GM13977 (cell line): ENCODE results near the gene UNC13B.

Experiments used
- DNase-seq: peaks from one replicate; pipeline ENCODE4 v3.0.0; 2012; ENCODE audit warnings: low spot score
- in situ Hi-C: fragments of 300-500 bp; cut with MboI; formaldehyde crosslinking; loops from one replicate; pipeline ENCODE4 v1.12.0; 2022; ENCODE audit warnings: low sequenced_read_pairs, low pct_unique_long_range_greater_than_20kb, mixed read lengths, inconsistent platforms; ENCODE audit not compliant: unreplicated experiment
- TF ChIP-seq, protein P1 (sequence below): IDR thresholded peaks from 2 replicates; pipeline ENCODE4 v1.5.1; 2012; ENCODE audit warnings: mild to moderate bottlenecking, control low read depth; ENCODE audit not compliant: insufficient read depth; ENCODE audit errors: extremely low read depth, missing control alignments

The UNC13B gene

GRCh38 chr9:35267710-35268109 lies 105.9 kb downstream of the UNC13B start:
- TF ChIP-seq, protein P1, sequence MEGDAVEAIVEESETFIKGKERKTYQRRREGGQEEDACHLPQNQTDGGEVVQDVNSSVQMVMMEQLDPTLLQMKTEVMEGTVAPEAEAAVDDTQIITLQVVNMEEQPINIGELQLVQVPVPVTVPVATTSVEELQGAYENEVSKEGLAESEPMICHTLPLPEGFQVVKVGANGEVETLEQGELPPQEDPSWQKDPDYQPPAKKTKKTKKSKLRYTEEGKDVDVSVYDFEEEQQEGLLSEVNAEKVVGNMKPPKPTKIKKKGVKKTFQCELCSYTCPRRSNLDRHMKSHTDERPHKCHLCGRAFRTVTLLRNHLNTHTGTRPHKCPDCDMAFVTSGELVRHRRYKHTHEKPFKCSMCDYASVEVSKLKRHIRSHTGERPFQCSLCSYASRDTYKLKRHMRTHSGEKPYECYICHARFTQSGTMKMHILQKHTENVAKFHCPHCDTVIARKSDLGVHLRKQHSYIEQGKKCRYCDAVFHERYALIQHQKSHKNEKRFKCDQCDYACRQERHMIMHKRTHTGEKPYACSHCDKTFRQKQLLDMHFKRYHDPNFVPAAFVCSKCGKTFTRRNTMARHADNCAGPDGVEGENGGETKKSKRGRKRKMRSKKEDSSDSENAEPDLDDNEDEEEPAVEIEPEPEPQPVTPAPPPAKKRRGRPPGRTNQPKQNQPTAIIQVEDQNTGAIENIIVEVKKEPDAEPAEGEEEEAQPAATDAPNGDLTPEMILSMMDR = no peak
- DNase-seq = no peak
- in situ Hi-C loops = loop anchor here (10.0 to 25.0 kb wide), 2 partner anchors 143 to 380 kb away; a partner anchor contains a TSS

DNA sequence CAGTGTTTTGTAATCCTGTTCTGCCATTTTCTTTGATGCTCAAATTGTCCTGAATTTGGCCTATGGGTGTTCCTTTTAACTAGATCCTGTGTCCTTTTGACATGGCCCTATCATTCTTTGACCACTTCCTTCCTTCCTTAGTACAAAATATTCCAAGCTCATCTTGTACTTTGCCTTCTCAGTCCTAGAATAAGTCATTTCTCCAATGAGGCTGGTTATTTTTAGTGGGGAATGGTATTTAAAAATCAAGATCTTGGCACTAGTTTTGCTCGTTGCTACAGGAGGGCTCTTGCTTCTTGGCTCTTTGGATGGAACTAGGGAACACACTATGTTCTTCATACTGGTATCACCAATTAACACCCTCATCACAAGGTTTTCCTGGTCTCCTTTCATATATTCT lies 108.1 kb downstream of the UNC13B start:
- no peak for DNase-seq
- TF ChIP-seq, protein P1 = no peak
- in situ Hi-C loops = loop anchor here (10.0 to 25.0 kb wide), 2 partner anchors 145 to 383 kb away; a partner anchor contains a TSS

DNA sequence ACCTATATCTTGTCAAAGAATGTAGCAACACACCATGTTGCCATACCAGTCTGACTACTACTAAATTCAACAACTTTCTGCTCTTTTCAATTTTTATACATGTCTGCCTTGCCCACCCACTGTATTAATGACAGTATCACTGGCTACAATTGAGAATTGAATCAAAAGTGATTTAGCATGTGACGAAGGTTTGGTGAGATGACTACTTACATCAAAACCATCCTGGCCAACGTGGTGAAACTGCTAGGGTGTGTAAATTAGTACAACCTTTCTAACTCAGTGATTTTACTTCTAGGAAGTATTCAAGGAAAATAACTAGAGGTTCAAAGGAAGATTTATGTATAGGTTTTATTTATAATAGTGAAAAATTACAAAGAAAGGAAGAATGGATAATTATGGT lies 109.8 kb downstream of the UNC13B start:
- TF ChIP-seq, protein P1 = no peak
- in situ Hi-C loops = loop anchor here (25.0 kb wide), 1 partner anchor 384 kb away; a partner anchor contains a TSS
- DNase-seq = no peak

- no peak for DNase-seq
- TF ChIP-seq, protein P1 = no peak
- in situ Hi-C loops = loop anchor here (25.0 kb wide), 1 partner anchor 386 kb away; a partner anchor contains a TSS
Measured at GRCh38 chr9:35272989-35273388, 111.2 kb downstream of the UNC13B start.

- TF ChIP-seq, protein P1 = no peak
- in situ Hi-C loops = loop anchor here (25.0 kb wide), 1 partner anchor 386 kb away; a partner anchor contains a TSS
- DNase-seq = no peak
Measured at GRCh38 chr9:35273591-35273990, 111.8 kb downstream of the UNC13B start.

DNA sequence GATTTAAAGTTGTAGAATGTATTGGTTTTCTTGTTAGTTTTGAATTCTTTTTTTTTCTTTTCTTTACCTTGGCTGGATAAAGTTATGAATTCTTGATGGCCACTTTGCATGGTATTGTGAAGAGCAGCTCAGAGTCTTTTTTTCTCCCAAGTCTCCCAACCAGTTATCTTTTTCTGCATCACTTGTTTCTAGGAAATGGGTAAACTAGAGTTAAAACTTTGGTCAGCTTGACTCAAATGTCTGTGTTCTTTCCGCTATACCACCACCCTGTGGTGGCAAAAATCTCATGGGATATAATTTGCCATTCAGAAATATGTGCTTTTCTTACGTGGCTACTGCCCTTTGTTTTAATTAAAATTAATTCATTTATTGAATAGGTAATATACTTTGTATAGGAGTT lies 113.2 kb downstream of the UNC13B start:
- in situ Hi-C loops = loop anchor here (25.0 kb wide), 1 partner anchor 388 kb away; a partner anchor contains a TSS
- no peak for DNase-seq
- TF ChIP-seq, protein P1 = no peak
